Tibial nerve (tissue), 3 donors: ENCODE measurements around the gene MTFR1L.

Experiments used
- CTCF ChIP-seq, 5 experiments: fragments of 200-600 bp in 3 of 5; fragments of 450-650 bp in 2 of 5; sonication (generic) in 3 of 5; IDR thresholded peaks; one replicate each; pipeline ENCODE4 v1.5.1; 2016 to 2019; ENCODE audit warnings: antibody characterized with exemption in 5 of 5, mild to moderate bottlenecking in 3 of 5, moderate library complexity in 2 of 5
- POLR2A ChIP-seq, 2 donors: fragments of 450-650 bp; IDR thresholded peaks; one replicate each; pipeline ENCODE4 v1.6.1; 2017; ENCODE audit warnings: antibody characterized with exemption in 2 of 2, mild to moderate bottlenecking in 2 of 2, moderate library complexity in 2 of 2

GRCh38 chr1:25772692-25773245 lies 47.0 kb upstream of the MTFR1L start:
- TF ChIP-seq CTCF (IDR thresholded peaks at IDR 0.05) (no peak), POLR2A (IDR thresholded peaks at IDR 0.05) (no peak)
